ENCODE measurements around the gene ZSWIM7.
A peak's percentile ranks its signal among the peaks of the same experiment; 100 is the strongest.

Gene ZSWIM7

GRCh38 chr17:15999141-15999973, at the start of gene ZSWIM7, which contains the start of gene TTC19:
TSS of gene ZSWIM7 (minus strand) at chr17:15999704. CDS start at chr17:15999594, 110 bp downstream.
TSS of gene TTC19 (plus strand) at chr17:15999824. CDS start at chr17:15999849, 25 bp downstream.
- Histone ChIP-seq H3K4me3 (ENCODE audit: low read depth, low read length) (peak within 1 kb of the TSS; percentile 84), H3K27me3 (replicated peaks) (no peaks in the 10 kb centered on the region), H3K36me3 (replicated peaks) (peaks cover 33% of the 10 kb centered on the region), H3K27ac (peak within 1 kb of the TSS; percentile 95)
- DNase-seq: peak; percentile 90
- TF ChIP-seq CTCF (IDR thresholded peaks at IDR 0.05; ENCODE audit: low read depth, low read length, missing control alignments): no peak
- in situ Hi-C loops (cut with HindIII; ENCODE audit: low pct_ligation_motif_present, low sequenced_read_pairs): no loop called here

- TF ChIP-seq CTCF (IDR thresholded peaks at IDR 0.05; ENCODE audit: low read depth, low read length, missing control alignments): no peak
- Histone ChIP-seq H3K36me3 (replicated peaks) (peaks cover 30% of the 10 kb centered on the region), H3K4me3 (ENCODE audit: low read depth, low read length) (no peak overlapping the region), H3K27ac (no peak overlapping the region), H3K27me3 (replicated peaks) (no peaks in the 10 kb centered on the region)
- in situ Hi-C loops (cut with HindIII; ENCODE audit: low pct_ligation_motif_present, low sequenced_read_pairs): no loop called here
- DNase-seq: no peak
Measured at GRCh38 chr17:16048811-16049449, 49.4 kb upstream of the ZSWIM7 start.

- no peak for TF ChIP-seq CTCF (IDR thresholded peaks at IDR 0.05; ENCODE audit: low read depth, low read length, missing control alignments)
- no peak overlapping the region for H3K4me3 ChIP-seq (ENCODE audit: low read depth, low read length)
- no peak overlapping the region for H3K27ac ChIP-seq
- H3K36me3 ChIP-seq (replicated peaks): peaks cover 42% of the 10 kb centered on the region
- in situ Hi-C loops (cut with HindIII; ENCODE audit: low pct_ligation_motif_present, low sequenced_read_pairs): no loop called here
- peak; percentile 22 for DNase-seq
- H3K27me3 ChIP-seq (replicated peaks): no peaks in the 10 kb centered on the region
Measured at GRCh38 chr17:16046966-16047365, 47.5 kb upstream of the ZSWIM7 start.

GRCh38 chr17:16044487-16044886, 45.0 kb upstream of the ZSWIM7 start:
- Histone ChIP-seq H3K36me3 (replicated peaks) (peaks cover 54% of the 10 kb centered on the region), H3K27ac (no peak overlapping the region), H3K27me3 (replicated peaks) (no peaks in the 10 kb centered on the region), H3K4me3 (ENCODE audit: low read depth, low read length) (no peak overlapping the region)
- no peak for TF ChIP-seq CTCF (IDR thresholded peaks at IDR 0.05; ENCODE audit: low read depth, low read length, missing control alignments)
- DNase-seq: no peak
- in situ Hi-C loops (cut with HindIII; ENCODE audit: low pct_ligation_motif_present, low sequenced_read_pairs): no loop called here

- Histone ChIP-seq H3K27ac (no peak overlapping the region), H3K4me3 (ENCODE audit: low read depth, low read length) (no peak overlapping the region), H3K36me3 (replicated peaks) (peaks cover 59% of the 10 kb centered on the region), H3K27me3 (replicated peaks) (no peaks in the 10 kb centered on the region)
- peak; percentile 57 for DNase-seq
- in situ Hi-C loops (cut with HindIII; ENCODE audit: low pct_ligation_motif_present, low sequenced_read_pairs): no loop called here
- TF ChIP-seq CTCF (IDR thresholded peaks at IDR 0.05; ENCODE audit: low read depth, low read length, missing control alignments): no peak
Measured at GRCh38 chr17:16040710-16041251, 41.3 kb upstream of the ZSWIM7 start.
